Measurements from ENCODE around the gene IFRD2. TPM values are rescaled to one million over a fixed set of nuclear protein-coding genes. Genes with fewer than 3 reads are reported as not detected.
A peak's percentile ranks its signal among the peaks of the same experiment; 100 is the strongest.

The IFRD2 gene
- total and polyA plus RNA-seq, 2 of the 13 experiments (the other 11 are each of a cell fraction or from before 2014, with no cell fraction given), result 32.8 to 96.1 TPM

DNA sequence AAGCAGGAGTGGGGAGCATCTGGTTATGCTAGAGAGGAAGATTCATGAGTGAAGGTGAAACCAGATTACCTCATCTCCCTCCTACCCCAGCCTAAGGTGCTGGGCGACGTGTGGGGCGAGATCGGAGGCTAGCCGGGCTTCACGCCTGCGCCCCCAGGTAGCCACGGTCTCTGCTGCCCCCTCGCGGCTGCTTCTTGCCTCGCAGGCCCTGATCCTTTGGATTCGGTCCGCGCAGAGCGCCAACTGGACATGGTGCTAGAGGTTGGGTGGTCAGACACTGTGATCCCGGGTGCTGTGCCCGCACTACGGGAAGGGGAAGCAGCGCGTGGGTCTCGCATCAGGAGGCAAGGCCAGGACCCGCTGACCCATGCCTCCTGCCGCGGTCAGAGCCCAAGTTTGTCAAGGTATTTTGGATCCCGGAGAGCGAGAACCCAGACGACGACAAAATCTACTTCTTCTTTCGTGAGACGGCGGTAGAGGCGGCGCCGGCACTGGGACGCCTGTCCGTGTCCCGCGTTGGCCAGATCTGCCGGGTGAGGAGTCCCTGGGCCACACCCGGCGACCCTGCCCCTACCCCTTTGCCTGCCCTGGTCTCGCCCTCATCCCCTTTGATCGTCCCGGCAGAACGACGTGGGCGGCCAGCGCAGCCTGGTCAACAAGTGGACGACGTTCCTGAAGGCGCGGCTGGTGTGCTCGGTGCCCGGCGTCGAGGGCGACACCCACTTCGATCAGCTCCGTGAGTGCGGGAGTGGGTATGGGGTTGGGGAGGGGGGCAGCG is 19.1 kb downstream of the IFRD2 start (continued):
- TF ChIP-seq MYC (CRISPR knock-in tag; IDR thresholded peaks at IDR 0.05; ENCODE audit: borderline replicate concordance), result no peak; the same call in 1 of the 2 replicates
- TF ChIP-seq, protein P1, sequence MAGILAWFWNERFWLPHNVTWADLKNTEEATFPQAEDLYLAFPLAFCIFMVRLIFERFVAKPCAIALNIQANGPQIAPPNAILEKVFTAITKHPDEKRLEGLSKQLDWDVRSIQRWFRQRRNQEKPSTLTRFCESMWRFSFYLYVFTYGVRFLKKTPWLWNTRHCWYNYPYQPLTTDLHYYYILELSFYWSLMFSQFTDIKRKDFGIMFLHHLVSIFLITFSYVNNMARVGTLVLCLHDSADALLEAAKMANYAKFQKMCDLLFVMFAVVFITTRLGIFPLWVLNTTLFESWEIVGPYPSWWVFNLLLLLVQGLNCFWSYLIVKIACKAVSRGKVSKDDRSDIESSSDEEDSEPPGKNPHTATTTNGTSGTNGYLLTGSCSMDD (CRISPR knock-in tag; IDR thresholded peaks at IDR 0.05), result no peak
- TF ChIP-seq, protein P2, sequence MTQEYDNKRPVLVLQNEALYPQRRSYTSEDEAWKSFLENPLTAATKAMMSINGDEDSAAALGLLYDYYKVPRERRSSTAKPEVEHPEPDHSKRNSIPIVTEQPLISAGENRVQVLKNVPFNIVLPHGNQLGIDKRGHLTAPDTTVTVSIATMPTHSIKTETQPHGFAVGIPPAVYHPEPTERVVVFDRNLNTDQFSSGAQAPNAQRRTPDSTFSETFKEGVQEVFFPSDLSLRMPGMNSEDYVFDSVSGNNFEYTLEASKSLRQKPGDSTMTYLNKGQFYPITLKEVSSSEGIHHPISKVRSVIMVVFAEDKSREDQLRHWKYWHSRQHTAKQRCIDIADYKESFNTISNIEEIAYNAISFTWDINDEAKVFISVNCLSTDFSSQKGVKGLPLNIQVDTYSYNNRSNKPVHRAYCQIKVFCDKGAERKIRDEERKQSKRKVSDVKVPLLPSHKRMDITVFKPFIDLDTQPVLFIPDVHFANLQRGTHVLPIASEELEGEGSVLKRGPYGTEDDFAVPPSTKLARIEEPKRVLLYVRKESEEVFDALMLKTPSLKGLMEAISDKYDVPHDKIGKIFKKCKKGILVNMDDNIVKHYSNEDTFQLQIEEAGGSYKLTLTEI (CRISPR knock-in tag; conservative IDR thresholded peaks at IDR 0.05), result no peak
- TF ChIP-seq ZNF572 (CRISPR knock-in tag; IDR thresholded peaks at IDR 0.05), result peak; percentile 70; the same call in 1 of the 2 replicates
- TF ChIP-seq MTA3 (CRISPR knock-in tag; IDR thresholded peaks at IDR 0.05), result no peak
- TF ChIP-seq ZNF530 (CRISPR knock-in tag; IDR thresholded peaks at IDR 0.05; ENCODE audit: low read depth), result no peak
- TF ChIP-seq HOXA9 (CRISPR knock-in tag; IDR thresholded peaks at IDR 0.05; ENCODE audit: borderline replicate concordance), result no peak
- TF ChIP-seq NFYC (CRISPR knock-in tag; IDR thresholded peaks at IDR 0.05), result no peak
- TF ChIP-seq ZNF749 (CRISPR knock-in tag; IDR thresholded peaks at IDR 0.05; ENCODE audit: borderline replicate concordance), result no peak; the same call in 1 of the 2 replicates
- no peak for TF ChIP-seq ZSCAN20 (CRISPR knock-in tag; IDR thresholded peaks at IDR 0.05; ENCODE audit: borderline replicate concordance)
- TF ChIP-seq HDAC6 (IDR thresholded peaks at IDR 0.05; ENCODE audit: low read depth, low read length), result no peak
- TF ChIP-seq, protein P3, sequence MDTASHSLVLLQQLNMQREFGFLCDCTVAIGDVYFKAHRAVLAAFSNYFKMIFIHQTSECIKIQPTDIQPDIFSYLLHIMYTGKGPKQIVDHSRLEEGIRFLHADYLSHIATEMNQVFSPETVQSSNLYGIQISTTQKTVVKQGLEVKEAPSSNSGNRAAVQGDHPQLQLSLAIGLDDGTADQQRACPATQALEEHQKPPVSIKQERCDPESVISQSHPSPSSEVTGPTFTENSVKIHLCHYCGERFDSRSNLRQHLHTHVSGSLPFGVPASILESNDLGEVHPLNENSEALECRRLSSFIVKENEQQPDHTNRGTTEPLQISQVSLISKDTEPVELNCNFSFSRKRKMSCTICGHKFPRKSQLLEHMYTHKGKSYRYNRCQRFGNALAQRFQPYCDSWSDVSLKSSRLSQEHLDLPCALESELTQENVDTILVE (CRISPR knock-in tag; IDR thresholded peaks at IDR 0.05), result peak; percentile 77; the same call in 1 of the 2 replicates
- TF ChIP-seq XBP1 (CRISPR knock-in tag; IDR thresholded peaks at IDR 0.05), result no peak
- no peak for TF ChIP-seq TCF7 (IDR thresholded peaks at IDR 0.05; ENCODE audit: low read depth)
- TF ChIP-seq TMF1 (CRISPR knock-in tag; IDR thresholded peaks at IDR 0.05; ENCODE audit: low read depth), result no peak
- TF ChIP-seq HMGA1 (CRISPR knock-in tag; conservative IDR thresholded peaks at IDR 0.05), result no peak
- TF ChIP-seq TBX3 (IDR thresholded peaks at IDR 0.05; ENCODE audit: borderline replicate concordance), result peak; percentile 50; the same call in 1 of the 2 replicates
- TF ChIP-seq, protein P4, sequence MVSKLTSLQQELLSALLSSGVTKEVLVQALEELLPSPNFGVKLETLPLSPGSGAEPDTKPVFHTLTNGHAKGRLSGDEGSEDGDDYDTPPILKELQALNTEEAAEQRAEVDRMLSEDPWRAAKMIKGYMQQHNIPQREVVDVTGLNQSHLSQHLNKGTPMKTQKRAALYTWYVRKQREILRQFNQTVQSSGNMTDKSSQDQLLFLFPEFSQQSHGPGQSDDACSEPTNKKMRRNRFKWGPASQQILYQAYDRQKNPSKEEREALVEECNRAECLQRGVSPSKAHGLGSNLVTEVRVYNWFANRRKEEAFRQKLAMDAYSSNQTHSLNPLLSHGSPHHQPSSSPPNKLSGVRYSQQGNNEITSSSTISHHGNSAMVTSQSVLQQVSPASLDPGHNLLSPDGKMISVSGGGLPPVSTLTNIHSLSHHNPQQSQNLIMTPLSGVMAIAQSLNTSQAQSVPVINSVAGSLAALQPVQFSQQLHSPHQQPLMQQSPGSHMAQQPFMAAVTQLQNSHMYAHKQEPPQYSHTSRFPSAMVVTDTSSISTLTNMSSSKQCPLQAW (CRISPR knock-in tag; IDR thresholded peaks at IDR 0.05), result peak; percentile 72
- no peak for TF ChIP-seq NFIB (CRISPR knock-in tag; IDR thresholded peaks at IDR 0.05; ENCODE audit: borderline replicate concordance)
- TF ChIP-seq ZNF460 (CRISPR knock-in tag; IDR thresholded peaks at IDR 0.05; ENCODE audit: borderline replicate concordance), result no peak
- peak; percentile 89 for TF ChIP-seq KDM4B (CRISPR knock-in tag; IDR thresholded peaks at IDR 0.05)
- TF ChIP-seq ZNF549 (CRISPR knock-in tag; IDR thresholded peaks at IDR 0.05), result no peak
- TF ChIP-seq ZNF138 (CRISPR knock-in tag; IDR thresholded peaks at IDR 0.05; ENCODE audit: low read depth), result no peak
- TF ChIP-seq, protein P5, sequence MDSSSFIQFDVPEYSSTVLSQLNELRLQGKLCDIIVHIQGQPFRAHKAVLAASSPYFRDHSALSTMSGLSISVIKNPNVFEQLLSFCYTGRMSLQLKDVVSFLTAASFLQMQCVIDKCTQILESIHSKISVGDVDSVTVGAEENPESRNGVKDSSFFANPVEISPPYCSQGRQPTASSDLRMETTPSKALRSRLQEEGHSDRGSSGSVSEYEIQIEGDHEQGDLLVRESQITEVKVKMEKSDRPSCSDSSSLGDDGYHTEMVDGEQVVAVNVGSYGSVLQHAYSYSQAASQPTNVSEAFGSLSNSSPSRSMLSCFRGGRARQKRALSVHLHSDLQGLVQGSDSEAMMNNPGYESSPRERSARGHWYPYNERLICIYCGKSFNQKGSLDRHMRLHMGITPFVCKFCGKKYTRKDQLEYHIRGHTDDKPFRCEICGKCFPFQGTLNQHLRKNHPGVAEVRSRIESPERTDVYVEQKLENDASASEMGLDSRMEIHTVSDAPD (CRISPR knock-in tag; IDR thresholded peaks at IDR 0.05), result no peak

Measured in HepG2 (cell line).